ENCODE results near the gene SNAPC3. TPM values are rescaled to one million over a fixed set of nuclear protein-coding genes. Genes with fewer than 3 reads are reported as not detected.
"Not testable (repeated sequence)": the region's sequence is repeated elsewhere in the genome, so short reads cannot be mapped to it uniquely, and the experiment has no call there.

Gene SNAPC3
- total RNA-seq, 2 experiments from 2014 or later = 30.3 to 32.1 TPM

GRCh38 chr9:15430920-15431844, 8.5 kb downstream of the SNAPC3 start:
- ChIA-PET POLR2A (interaction anchor here (0.6 to 2.3 kb wide), 3 partner anchors 80 to 210 kb away, joined by 3 to 7 read pairs (median 3); partner anchors contain the start of gene PSIP1), CTCF (no interaction called here)
- no peak overlapping the region for H3K4me3 Mint-ChIP-seq
- peaks cover 40% of the 10 kb centered on the region for H3K4me1 Mint-ChIP-seq (ENCODE audit: low read depth)
- intact Hi-C loops (cut with micrococcal nuclease) = no loop called here
- no peaks in the 10 kb centered on the region for H3K9me3 Mint-ChIP-seq
- peaks cover 41% of the 10 kb centered on the region for H3K36me3 Mint-ChIP-seq (ENCODE audit: low read depth)
- DNase-seq = no peak
- ATAC-seq = no peak
- TF ChIP-seq CTCF (IDR thresholded peaks at IDR 0.05) = no peak
- no peak overlapping the region for H3K27ac Mint-ChIP-seq
- H3K27me3 Mint-ChIP-seq = no peaks in the 10 kb centered on the region

GRCh38 chr9:15433191-15433590, 10.5 kb downstream of the SNAPC3 start:
- no peak for TF ChIP-seq CTCF (IDR thresholded peaks at IDR 0.05)
- H3K4me1 Mint-ChIP-seq (ENCODE audit: low read depth) = peaks cover 44% of the 10 kb centered on the region
- POLR2A ChIA-PET = interaction anchor here (0.9 to 1.0 kb wide), 2 partner anchors 12 kb away, joined by 3 read pairs; no protein-coding TSS in a partner anchor
- H3K27ac Mint-ChIP-seq = no peak overlapping the region
- no peak for ATAC-seq
- peaks cover 46% of the 10 kb centered on the region for H3K36me3 Mint-ChIP-seq (ENCODE audit: low read depth)
- no peaks in the 10 kb centered on the region for H3K9me3 Mint-ChIP-seq
- intact Hi-C loops (cut with micrococcal nuclease) = no loop called here
- CTCF ChIA-PET = interaction anchor here (0.8 to 1.9 kb wide), 4 partner anchors 10 to 222 kb away, joined by 3 to 7 read pairs (median 4); partner anchors contain the start of gene SNAPC3
- no peak overlapping the region for H3K4me3 Mint-ChIP-seq
- DNase-seq = no peak
- no peaks in the 10 kb centered on the region for H3K27me3 Mint-ChIP-seq

- ChIA-PET POLR2A (interaction anchor here (0.9 kb wide), 1 partner anchor 11 kb away, joined by 3 read pairs; no protein-coding TSS in a partner anchor), CTCF (interaction anchor here (1.1 to 1.9 kb wide), 2 partner anchors 11 to 79 kb away, joined by 4 to 7 read pairs; partner anchors contain the start of gene SNAPC3)
- no peaks in the 10 kb centered on the region for H3K9me3 Mint-ChIP-seq
- peaks cover 46% of the 10 kb centered on the region for H3K36me3 Mint-ChIP-seq (ENCODE audit: low read depth)
- no peak for DNase-seq
- no peak overlapping the region for H3K27ac Mint-ChIP-seq
- no peaks in the 10 kb centered on the region for H3K27me3 Mint-ChIP-seq
- peaks cover 46% of the 10 kb centered on the region for H3K4me1 Mint-ChIP-seq (ENCODE audit: low read depth)
- no peak overlapping the region for H3K4me3 Mint-ChIP-seq
- no peak for ATAC-seq
- intact Hi-C loops (cut with micrococcal nuclease) = no loop called here
- TF ChIP-seq CTCF (IDR thresholded peaks at IDR 0.05) = no peak
These were observed 11.0 kb downstream of the SNAPC3 start for GRCh38 chr9:15433661-15434060.

- intact Hi-C loops (cut with micrococcal nuclease) = no loop called here
- ChIA-PET CTCF (no interaction called here), POLR2A (interaction anchor here (1.3 kb wide), 1 partner anchor 72 kb away, joined by 3 read pairs; the partner anchor contains the start of gene PSIP1)
- DNase-seq = no peak
- H3K4me3 Mint-ChIP-seq = no peak overlapping the region
- H3K27ac Mint-ChIP-seq = no peak overlapping the region
- H3K27me3 Mint-ChIP-seq = no peaks in the 10 kb centered on the region
- no peak for TF ChIP-seq CTCF (IDR thresholded peaks at IDR 0.05)
- H3K4me1 Mint-ChIP-seq (ENCODE audit: low read depth) = peaks cover 20% of the 10 kb centered on the region
- peaks cover 59% of the 10 kb centered on the region for H3K36me3 Mint-ChIP-seq (ENCODE audit: low read depth)
- ATAC-seq = no peak
- H3K9me3 Mint-ChIP-seq = no peaks in the 10 kb centered on the region
These were observed 16.2 kb downstream of the SNAPC3 start for GRCh38 chr9:15438891-15439290.

- peaks cover 58% of the 10 kb centered on the region for H3K36me3 Mint-ChIP-seq (ENCODE audit: low read depth)
- H3K4me3 Mint-ChIP-seq, H3K9me3 Mint-ChIP-seq: not testable (repeated sequence)
These were observed 19.2 kb downstream of the SNAPC3 start for GRCh38 chr9:15441841-15442240.

GRCh38 chr9:15442264-15442663, 19.6 kb downstream of the SNAPC3 start:
- H3K9me3 Mint-ChIP-seq; H3K4me3 Mint-ChIP-seq; H3K27ac Mint-ChIP-seq; CTCF ChIA-PET; ATAC-seq; DNase-seq; intact Hi-C loops (cut with micrococcal nuclease); POLR2A ChIA-PET; H3K27me3 Mint-ChIP-seq: not testable (repeated sequence)
- peaks cover 61% of the 10 kb centered on the region for H3K36me3 Mint-ChIP-seq (ENCODE audit: low read depth)
- peaks cover 17% of the 10 kb centered on the region for H3K4me1 Mint-ChIP-seq (ENCODE audit: low read depth)

More at GRCh38 chr9:15441841-15442240, 19.2 kb downstream of the SNAPC3 start:
- H3K27ac Mint-ChIP-seq; H3K27me3 Mint-ChIP-seq; CTCF ChIA-PET; ATAC-seq; intact Hi-C loops (cut with micrococcal nuclease); DNase-seq; POLR2A ChIA-PET: not testable (repeated sequence)
- H3K4me1 Mint-ChIP-seq (ENCODE audit: low read depth) = peaks cover 20% of the 10 kb centered on the region
